Upper lobe of right lung (tissue), 1 donor: Measurements from ENCODE around the gene SLC12A9. TPM values are rescaled to one million over a fixed set of nuclear protein-coding genes. Genes with fewer than 3 reads are reported as not detected.
A peak's percentile ranks its signal among the peaks of the same experiment; 100 is the strongest.

ENCODE experiments used
- ATAC-seq: fragments of 200-7000 bp; cut with Tn5 transposase; one replicate; pipeline ENCODE4 v1.9.1; 2020; ENCODE audit warnings: mild to moderate bottlenecking, moderate library complexity
- DNase-seq: peaks from one replicate; pipeline ENCODE4 v3.0.0-alpha.2; 2020
- H3K27ac ChIP-seq: fragments of 200-600 bp; one replicate; pipeline ENCODE4 v1.8.0; 2022
- H3K27me3 ChIP-seq: fragments of 200-600 bp; one replicate; pipeline ENCODE4 v1.8.0; 2022; ENCODE audit warnings: mild to moderate bottlenecking
- H3K36me3 ChIP-seq: fragments of 200-600 bp; one replicate; pipeline ENCODE4 v1.8.0; 2022
- H3K4me1 ChIP-seq: fragments of 200-600 bp; one replicate; pipeline ENCODE4 v1.8.0; 2022
- H3K4me3 ChIP-seq: fragments of 200-600 bp; one replicate; pipeline ENCODE4 v1.8.0; 2022; ENCODE audit warnings: mild to moderate bottlenecking
- H3K9me3 ChIP-seq: fragments of 200-600 bp; one replicate; pipeline ENCODE4 v1.8.0; 2022
- CTCF ChIP-seq: fragments of 200-600 bp; IDR thresholded peaks from one replicate; pipeline ENCODE4 v1.8.0; 2022; ENCODE audit warnings: antibody characterized with exemption
- intact Hi-C: fragments of 100-400 bp; cut with DNase I; formaldehyde crosslinking; loops from one replicate; pipeline ENCODE4 v1.11.0; 2022
- total RNA-seq: library from RNA; stranded (reverse); fragmentation: NEBNext Ultra II Directional; extraction: Animal tissue kit (Norgen Biotek cat#: 25700); gene quantifications from one replicate; pipeline ENCODE4 v1.2.1, GENCODE V29; 2021
- donor health status: DM: no; HTN: yes; CAD: no; lungs with severe emphysema.

Gene SLC12A9
- total RNA-seq, 1 donor from 2014 or later: 39.2 TPM

GRCh38 chr7:100860702-100861615, 8.4 kb downstream of the SLC12A9 start:
- TF ChIP-seq CTCF: no peak
- no peaks in the 10 kb centered on the region for H3K27me3 ChIP-seq

GRCh38 chr7:100861616-100861985, 9.1 kb downstream of the SLC12A9 start:
- ATAC-seq (no peak), DNase-seq (no peak)
- Histone ChIP-seq H3K27me3 (no peaks in the 10 kb centered on the region), H3K9me3 (no peaks in the 10 kb centered on the region), H3K4me1 (peaks cover 16% of the 10 kb centered on the region), H3K4me3 (no peak overlapping the region), H3K27ac (no peak overlapping the region), H3K36me3 (peaks cover 25% of the 10 kb centered on the region)
- intact Hi-C loops: no loop called here
- no peak for TF ChIP-seq CTCF

More at GRCh38 chr7:100860702-100861615, 8.4 kb downstream of the SLC12A9 start:
- H3K4me3 ChIP-seq: no peak overlapping the region
- ATAC-seq: no peak
- H3K9me3 ChIP-seq: no peaks in the 10 kb centered on the region
- H3K27ac ChIP-seq: no peak overlapping the region
- intact Hi-C loops: no loop called here
- peaks cover 10% of the 10 kb centered on the region for H3K4me1 ChIP-seq
- DNase-seq: no peak
- H3K36me3 ChIP-seq: peaks cover 25% of the 10 kb centered on the region

GRCh38 chr7:100863406-100863950, 11.0 kb downstream of the SLC12A9 start:
- no peak for TF ChIP-seq CTCF
- intact Hi-C loops: no loop called here
- H3K36me3 ChIP-seq: peaks cover 21% of the 10 kb centered on the region
- H3K27me3 ChIP-seq: no peaks in the 10 kb centered on the region
- H3K4me1 ChIP-seq: peaks cover 26% of the 10 kb centered on the region
- no peaks in the 10 kb centered on the region for H3K9me3 ChIP-seq
- ATAC-seq: no peak
- DNase-seq: no peak
- no peak overlapping the region for H3K27ac ChIP-seq
- no peak overlapping the region for H3K4me3 ChIP-seq

GRCh38 chr7:100864263-100864845, 11.8 kb downstream of the SLC12A9 start:
- TF ChIP-seq CTCF: no peak
- no peaks in the 10 kb centered on the region for H3K9me3 ChIP-seq
- H3K4me3 ChIP-seq: no peak overlapping the region
- H3K27me3 ChIP-seq: no peaks in the 10 kb centered on the region
- H3K27ac ChIP-seq: no peak overlapping the region
- no peak for ATAC-seq
- intact Hi-C loops: no loop called here
- H3K36me3 ChIP-seq: peaks cover 21% of the 10 kb centered on the region
- no peak for DNase-seq
- H3K4me1 ChIP-seq: peaks cover 34% of the 10 kb centered on the region

GRCh38 chr7:100865372-100865911, 12.9 kb downstream of the SLC12A9 start:
- DNase-seq (no peak), ATAC-seq (no peak)
- Histone ChIP-seq H3K36me3 (peaks cover 18% of the 10 kb centered on the region), H3K9me3 (no peaks in the 10 kb centered on the region), H3K27ac (peak overlapping the region; percentile 97), H3K4me1 (peaks cover 35% of the 10 kb centered on the region), H3K27me3 (no peaks in the 10 kb centered on the region), H3K4me3 (peak overlapping the region; percentile 88)
- intact Hi-C loops: no loop called here
- TF ChIP-seq CTCF: no peak
